Upper lobe of left lung (tissue), 4 donors: ENCODE measurements around the gene NHLRC4.

Experiments
- CTCF ChIP-seq, 6 experiments: fragments of 450-650 bp in 4 of 6; fragments of 200-600 bp in 2 of 6; sonication (generic) in 2 of 6; IDR thresholded peaks; one replicate each; pipeline ENCODE4 v1.5.1; 2016 to 2019; ENCODE audit warnings: antibody characterized with exemption in 6 of 6
- POLR2A ChIP-seq, 4 donors: fragments of 450-650 bp; IDR thresholded peaks; one replicate each; pipeline ENCODE4 v1.5.1; 2016 to 2017; ENCODE audit warnings: antibody characterized with exemption in 4 of 4, mild to moderate bottlenecking in 2 of 4

- TF ChIP-seq CTCF (IDR thresholded peaks at IDR 0.05): no peak
- no peak for TF ChIP-seq POLR2A (IDR thresholded peaks at IDR 0.05)
Measured at GRCh38 chr16:543301-544164, 23.3 kb upstream of the NHLRC4 start.
